GM19240 (cell line): ENCODE results near the gene CAVIN1.
"Not testable (repeated sequence)": the region's sequence is repeated elsewhere in the genome, so short reads cannot be mapped to it uniquely, and the experiment has no call there.

Experiments
- DNase-seq: peaks from one replicate; pipeline ENCODE4 v3.0.0; 2011; ENCODE audit warnings: low spot score; ENCODE audit not compliant: insufficient read length

The CAVIN1 gene

DNA sequence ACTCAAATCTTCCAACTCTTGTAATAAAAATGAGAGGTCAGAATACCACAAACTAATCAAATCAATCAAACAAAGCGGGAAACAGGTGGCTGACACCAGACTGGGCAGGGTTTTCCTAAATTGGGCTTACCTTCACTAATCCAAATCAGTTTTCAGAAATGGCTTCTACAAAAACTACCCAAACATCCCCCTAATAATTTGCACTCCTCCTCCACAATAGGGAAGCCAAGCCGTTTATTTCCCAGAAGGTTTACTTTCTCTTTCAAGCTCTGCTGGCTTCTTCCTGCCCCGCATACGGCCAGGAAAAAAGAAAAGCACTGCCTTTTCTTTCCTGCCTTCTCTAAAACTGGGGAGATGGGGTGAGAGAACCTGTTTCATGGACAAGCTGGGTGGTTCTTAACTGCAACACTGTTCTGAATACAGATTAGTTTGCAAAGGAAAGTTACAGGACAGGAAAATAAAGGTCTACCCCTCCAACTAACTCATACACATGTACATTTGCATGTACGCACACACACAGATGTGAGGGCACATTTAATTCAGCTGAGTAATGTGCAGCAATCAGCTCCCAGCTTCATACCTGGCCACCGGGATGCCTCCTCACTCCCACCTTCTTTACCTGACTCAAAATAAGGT, 44.0 kb downstream of the CAVIN1 start:
- DNase-seq = no peak

DNA sequence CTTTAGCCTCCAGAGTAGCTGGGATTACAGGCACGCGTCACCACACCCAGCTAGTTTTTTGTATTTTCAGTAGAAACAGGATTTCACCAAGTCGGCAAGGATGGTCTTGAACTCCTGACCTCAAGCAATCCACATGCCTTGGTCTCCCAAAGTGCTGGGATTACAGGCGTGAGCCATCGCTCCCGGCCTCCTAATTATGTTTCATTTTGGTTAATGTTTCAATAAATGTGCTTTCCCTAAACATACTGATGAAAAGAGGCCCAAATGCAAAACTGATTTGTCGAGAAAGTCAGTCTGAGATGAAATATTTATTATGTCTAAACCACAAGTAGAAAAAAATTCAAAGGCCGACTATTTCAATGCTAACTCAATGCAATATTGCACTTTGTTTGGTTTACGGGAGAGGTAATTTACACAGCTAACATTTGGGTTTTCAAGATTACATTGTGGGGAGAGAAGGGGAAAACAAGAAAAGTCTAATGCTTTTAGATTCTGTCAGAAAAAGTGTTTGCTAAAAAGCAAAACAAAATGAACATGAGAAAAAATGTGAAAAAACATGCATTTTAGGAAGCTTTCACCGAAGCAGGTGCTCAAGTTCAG, 44.6 kb downstream of the CAVIN1 start:
- no peak for DNase-seq

DNA sequence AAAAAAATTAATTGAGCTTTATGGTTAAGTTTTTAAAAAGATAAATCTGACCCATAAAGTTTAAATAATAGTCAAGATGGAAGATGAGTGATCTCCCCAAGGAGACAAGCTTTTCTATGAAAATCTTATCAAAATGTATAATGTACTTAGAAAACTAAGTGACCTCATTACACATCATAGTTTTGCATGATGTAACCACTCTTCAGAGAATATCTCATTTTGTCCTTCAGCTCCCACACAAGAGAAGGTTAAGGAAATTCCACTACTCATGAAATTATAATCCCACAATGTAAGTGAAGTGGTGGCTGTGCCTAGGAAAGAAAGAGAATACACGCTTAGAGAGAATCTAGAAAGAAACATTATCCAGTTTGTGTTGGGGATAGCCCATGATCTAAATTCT, 49.2 kb downstream of the CAVIN1 start:
- no peak for DNase-seq

DNA sequence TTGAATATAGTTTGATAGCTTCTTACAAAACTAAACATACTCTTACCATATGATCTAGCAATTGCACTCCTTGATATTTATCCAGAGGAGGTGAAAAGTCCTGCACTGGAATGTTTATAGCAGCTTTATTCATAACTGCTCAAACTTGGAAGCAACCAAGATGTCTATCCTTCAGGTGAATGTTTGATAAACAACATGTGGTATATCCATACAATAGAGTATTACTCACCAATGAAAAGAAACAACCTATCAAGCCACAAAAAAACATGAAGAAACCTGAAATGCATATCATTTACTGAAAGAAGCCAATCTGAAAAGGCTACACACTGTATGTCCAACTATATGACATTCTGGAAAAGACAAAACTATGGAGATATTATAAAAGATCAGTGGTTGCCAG, 50.9 kb downstream of the CAVIN1 start:
- DNase-seq = no peak

DNA sequence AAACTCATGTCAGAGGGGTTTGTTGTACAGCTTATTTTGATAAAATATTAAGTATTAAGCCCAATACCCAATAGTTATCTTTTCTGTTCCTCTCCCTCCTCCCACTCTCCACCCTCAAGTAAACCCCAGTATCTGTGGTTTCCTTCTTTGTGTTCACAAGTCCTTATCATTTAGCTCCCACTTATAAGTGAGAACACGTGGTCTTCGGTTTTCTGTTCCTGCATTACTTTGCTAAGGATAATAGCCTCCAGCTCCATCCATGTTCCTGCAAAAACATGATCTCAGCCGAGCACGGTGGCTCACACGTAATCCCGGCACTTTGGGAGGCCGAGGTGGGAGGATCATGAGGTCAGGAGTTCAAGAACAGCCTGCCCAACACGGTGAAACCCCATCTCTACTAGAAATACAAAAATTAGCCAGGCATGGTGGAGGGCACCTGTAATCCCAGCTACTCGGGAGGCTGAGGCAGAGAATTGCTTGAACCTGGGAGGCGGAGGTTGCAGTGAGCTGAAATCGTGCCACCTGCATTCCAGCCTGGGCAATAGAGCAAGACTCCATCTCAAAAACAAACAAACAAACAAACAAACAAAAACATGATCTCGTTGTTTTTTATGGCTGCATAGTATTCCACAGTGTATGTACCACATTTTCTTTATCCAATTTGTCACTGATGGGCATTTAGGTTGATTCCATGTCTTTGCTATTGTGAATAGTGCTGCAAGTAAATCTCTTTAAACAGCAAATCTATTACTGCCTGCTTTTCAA, 54.1 kb downstream of the CAVIN1 start:
- DNase-seq = not testable (repeated sequence)

DNA sequence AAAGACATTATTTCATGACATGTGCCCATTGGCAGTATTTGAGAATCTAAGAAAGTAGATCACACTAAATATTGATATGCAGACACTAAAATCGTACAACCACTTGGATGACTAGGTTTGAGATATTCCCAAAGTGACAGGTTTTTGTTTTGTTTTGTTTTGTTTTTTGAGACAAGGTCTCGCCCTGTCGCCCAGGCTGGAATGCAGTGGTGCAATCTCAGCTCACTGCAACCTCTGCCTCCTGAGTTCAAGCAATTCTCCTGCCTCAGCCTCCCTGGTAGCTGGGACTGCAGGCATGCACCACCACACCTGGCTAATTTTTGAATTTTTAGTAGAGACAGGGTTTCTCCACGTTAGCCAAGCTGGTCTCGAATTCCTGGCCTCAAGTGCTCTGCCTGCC, 54.7 kb downstream of the CAVIN1 start:
- not testable (repeated sequence) for DNase-seq

DNA sequence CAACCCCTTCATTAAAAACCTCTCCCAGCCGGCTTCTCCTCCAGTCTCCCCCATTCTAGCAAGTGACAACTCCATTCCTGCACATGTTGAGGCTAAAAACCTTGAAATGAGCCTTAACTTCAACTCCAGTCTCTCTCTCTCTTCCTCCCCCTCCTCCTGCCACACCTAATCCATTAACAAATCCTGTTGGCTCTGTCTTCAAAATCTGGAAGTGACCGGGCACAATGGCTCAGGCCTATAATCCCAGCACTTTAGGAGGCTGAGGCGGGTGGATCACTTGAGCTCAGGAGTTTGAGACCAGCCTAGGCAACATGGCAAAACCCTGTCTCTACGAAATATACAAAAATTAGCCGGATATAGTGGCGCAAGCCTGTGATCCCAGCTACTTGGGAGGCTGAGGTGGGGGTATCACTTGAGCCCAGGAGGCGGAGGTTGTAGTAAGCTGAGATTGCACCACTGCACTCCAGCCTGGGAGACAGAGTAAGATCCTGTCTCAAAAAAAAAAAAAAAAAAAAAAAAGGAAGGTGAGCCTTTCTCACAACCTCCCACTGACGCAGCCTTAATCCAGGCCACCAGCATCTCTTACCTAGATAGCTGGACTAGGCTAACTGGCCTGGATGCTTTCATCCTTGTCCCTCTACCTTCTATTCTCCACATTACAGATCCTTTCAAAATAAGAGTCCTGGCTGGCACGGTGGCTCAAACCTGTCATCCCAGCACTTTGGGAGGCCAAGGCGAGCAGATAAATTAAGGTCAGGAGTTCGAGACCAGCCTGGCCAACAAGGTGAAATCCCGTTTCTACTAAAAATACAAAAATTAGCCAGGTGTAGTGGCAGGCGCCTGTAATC, 56.7 kb downstream of the CAVIN1 start:
- not testable (repeated sequence) for DNase-seq

DNA sequence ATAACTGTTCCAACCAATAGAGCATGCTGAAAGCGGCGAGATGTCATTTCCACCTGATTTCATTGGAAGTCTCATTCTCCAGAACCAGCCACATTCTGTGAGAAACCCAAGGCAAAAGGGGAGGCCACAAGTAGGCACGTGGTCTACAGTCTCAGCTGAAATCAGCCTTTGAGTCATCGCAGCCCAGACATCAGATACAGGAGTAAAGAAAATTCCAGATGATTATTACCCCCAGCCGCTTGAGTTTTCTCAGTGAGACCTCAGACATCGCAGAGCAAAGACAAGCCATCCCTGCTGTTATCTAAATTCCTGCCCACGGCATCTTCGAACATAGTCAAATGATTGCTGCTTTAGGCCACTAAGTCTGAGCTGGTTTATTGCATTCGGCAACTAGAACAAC, 57.9 kb downstream of the CAVIN1 start:
- no peak for DNase-seq

DNA sequence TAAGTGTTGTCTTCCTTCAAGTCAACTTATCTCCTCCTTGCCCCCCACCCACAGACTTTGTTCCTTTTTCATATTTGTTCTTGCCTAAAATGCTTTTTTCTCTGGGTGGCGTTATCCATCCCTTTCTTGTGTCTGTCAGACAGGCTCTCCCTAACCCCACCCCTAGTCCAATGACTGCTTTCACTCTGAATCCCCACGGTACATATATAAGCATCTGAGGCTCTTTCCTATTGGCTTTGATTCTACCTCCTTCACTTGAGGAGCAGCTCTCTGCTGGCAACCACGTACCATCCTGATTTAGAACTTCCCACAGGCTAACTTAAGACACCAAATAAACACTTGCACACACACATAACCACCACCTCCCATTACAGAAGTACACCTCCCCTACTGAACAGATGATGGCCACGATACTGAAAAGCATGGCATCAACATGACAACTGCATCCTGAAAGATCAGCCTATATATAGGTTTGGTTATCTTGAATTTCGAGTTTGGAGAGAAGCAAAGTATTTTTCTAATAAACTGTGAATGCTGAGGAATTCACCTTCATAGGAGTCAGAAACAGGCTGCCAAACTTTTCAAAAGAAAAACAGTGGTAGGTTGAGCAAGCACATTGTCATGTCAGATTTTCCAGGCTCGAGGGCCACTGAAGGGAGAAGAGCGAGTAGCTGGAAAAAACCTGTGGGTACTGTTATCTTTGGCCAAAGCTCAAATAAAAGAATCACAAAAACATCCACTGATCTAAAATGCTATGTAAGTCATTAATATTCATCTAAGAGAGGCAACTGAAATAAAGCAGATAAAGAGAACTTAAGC, 59.1 kb downstream of the CAVIN1 start:
- no peak for DNase-seq

DNA sequence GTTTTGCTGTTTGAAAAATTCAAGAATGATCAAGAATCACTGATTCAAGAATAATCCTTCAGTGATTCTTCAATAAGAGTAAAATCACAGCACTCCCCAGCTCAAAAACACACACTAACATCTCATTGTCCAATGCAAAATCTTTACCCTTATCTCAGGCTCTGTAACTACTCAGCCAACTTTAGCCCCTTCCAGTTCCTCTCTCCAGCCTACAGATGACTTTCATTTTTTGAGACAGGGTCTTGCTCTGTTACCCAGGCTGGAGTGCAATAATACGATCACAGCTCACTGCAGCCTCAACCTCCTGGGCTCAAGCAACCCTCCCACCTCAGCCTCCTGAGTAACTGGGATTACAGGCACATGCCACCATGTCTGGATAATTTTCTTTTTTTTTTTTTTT, 59.8 kb downstream of the CAVIN1 start:
- DNase-seq = no peak

DNA sequence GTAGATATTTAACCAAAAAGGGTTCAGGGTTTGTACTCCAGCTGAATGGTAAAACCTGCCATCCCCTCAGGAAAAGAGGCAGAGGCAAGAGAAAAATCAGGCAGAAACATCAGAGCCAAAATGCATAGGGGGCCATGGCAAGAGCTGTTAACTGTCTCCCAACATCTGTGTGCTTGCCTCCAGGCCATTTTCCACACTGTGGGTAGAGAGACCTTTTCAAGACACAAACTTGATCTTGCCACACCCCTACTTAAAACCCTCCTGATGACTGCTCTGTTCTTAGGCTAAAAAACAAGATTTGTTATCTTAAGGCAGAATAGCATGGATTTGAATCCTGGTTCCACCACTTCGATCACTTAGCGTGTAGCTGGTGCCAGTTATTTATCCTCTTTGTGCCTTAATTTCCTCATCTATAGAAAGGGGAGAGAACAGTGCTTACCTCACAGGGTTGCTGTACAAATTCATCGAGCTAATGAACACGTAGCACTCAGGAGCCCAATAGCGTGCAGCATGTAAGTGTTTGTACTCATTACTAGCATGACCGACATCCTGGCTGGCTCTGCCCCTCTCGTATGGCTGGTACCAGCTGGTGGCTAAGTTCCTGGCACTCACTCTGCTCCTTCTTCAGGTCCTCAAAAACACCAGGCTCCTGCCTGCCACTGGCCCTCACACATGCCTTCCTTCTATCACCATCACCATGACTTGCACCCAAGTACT, 60.7 kb downstream of the CAVIN1 start:
- no peak for DNase-seq

DNA sequence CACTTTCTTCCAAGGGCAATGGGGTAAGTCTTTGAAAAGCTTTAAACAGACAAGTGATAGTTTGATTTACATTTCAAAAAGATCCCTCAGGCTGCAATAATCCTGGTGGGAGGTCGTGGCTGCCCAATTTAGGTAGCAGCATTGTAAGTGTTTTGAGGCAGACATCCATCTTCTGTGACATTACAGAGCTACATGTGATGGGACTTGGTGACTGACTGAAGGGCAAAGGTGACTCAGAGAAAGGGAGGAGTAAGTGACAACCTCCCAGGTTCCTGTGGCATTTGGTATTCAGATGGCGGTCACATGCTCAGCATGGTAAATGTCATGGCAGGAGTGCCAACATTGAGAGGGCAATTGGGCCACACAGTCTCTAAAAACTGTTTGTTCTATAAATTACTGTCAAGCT, 61.3 kb downstream of the CAVIN1 start:
- DNase-seq = no peak

DNA sequence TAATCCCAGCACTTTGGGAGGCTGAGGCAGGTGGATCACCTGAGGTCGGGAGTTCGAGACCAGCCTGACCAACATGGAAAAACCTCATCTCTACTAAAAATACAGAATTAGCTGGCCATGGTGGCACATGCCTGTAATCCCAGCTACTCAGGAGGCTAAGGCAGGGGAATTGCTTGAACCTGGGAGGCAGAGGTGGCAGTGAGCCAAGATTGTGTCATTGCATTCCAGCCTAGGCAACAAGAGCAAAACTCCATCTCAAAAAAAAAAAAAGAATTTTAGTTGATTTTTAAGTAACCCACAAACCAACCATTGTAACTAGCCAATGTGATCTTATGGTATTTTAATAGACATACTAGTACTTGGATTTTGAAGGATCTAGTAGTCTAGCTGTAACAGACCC, 62.7 kb downstream of the CAVIN1 start:
- not testable (repeated sequence) for DNase-seq

DNA sequence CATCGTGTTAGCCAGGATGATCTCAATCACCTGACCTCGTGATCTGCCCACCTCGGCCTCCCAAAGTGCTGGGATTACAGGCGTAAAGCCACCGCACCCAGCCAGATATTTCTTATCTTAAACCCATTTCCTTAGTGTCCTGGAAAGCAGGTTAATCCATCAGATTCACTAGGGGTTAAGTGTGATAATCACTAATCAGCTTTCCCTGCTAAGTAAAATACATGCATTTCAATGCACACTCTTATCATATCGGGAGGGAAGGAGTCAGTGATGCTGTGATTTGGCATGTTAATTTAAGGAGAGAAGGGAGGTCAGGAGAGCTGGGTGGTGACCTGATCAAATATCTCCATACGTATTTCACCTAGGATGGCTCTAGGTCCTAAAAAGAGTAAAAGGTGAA, 63.9 kb downstream of the CAVIN1 start:
- DNase-seq = no peak

DNA sequence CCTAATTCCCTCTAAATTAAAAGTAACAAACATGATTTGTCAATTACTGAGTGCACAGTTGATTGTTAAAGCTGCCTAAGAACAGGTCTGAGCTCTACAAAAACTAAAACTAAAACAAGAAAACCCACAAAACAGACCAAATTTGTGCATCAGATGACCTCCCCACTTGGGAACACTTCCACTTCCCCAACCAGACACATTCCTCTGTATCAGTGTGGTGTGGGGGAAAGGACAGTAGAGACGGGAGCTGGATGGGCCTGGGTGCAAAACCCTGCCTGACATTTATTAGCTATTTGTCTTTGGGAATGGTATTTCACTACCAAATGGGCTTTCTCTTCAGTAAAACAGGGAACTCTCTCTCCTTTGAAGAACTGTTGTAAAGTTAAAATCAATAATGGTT, 64.6 kb downstream of the CAVIN1 start:
- no peak for DNase-seq

DNA sequence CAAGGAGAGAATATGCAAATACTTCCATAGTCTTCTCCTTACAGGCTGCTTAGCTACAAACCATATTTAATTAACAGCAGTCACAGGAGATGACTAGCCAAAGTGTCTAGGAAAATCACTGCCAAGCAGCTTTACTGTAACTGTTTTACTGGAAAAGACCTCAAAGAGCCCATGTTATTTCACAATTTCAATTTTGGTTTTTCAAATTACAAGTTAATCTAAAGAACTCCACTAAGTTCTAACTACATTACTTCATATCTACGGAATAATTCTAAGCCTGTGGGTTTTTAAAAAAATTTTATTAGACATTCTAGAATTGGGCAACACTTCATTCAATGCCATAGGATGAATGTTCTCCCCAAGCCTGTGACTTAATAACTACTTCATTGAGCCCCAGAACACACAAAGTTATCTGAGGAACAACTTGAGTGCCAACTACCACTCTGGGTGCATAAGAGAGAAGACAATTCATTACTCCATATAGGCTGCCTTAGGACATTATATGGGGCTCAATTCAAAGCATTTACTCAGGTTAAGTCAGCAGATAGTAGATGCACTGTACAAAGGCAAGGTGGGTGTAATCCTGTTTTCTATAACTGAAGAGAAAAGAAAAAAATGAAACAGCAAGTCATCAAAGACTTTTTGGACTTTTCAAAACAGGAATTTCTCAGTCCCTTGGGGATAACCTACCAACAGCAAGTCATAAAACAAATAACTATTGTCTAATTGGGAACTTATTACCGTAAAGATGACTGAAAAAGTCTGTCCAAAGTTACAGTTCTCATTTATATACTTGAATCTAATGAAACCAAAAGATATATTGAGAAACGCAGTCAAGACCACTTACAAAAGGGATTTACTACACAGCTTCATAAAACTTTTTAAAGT, 67.9 kb downstream of the CAVIN1 start:
- DNase-seq = no peak
